Lower lobe of right lung (tissue), 2 donors: Measurements from ENCODE around the gene NTHL1. TPM values are rescaled to one million over a fixed set of nuclear protein-coding genes. Genes with fewer than 3 reads are reported as not detected.

Experiments used
- ATAC-seq, 2 donors: fragments of 200-7000 bp; cut with Tn5 transposase; one replicate each; pipeline ENCODE4 v1.9.1; 2020 to 2022; ENCODE audit warnings: mild to moderate bottlenecking in 2 of 2, moderate library complexity in 2 of 2
- DNase-seq: peaks from one replicate; pipeline ENCODE4 v3.0.0-alpha.2; 2020
- H3K27ac ChIP-seq: fragments of 200-600 bp; one replicate; pipeline ENCODE4 v1.8.0; 2022
- H3K27me3 ChIP-seq: fragments of 200-600 bp; one replicate; pipeline ENCODE4 v1.8.0; 2022; ENCODE audit warnings: low read depth
- H3K36me3 ChIP-seq: fragments of 200-600 bp; one replicate; pipeline ENCODE4 v1.8.0; 2022; ENCODE audit warnings: mild to moderate bottlenecking
- H3K4me1 ChIP-seq: fragments of 200-600 bp; one replicate; pipeline ENCODE4 v1.8.0; 2022
- H3K4me3 ChIP-seq: fragments of 200-600 bp; one replicate; pipeline ENCODE4 v1.8.0; 2022; ENCODE audit warnings: mild to moderate bottlenecking
- H3K9me3 ChIP-seq: fragments of 200-600 bp; one replicate; pipeline ENCODE4 v1.8.0; 2022
- CTCF ChIP-seq: fragments of 200-600 bp; IDR thresholded peaks from one replicate; pipeline ENCODE4 v1.8.0; 2022; ENCODE audit warnings: antibody characterized with exemption, mild to moderate bottlenecking
- intact Hi-C: fragments of 100-400 bp; cut with DNase I; formaldehyde crosslinking; loops from one replicate; pipeline ENCODE4 v1.11.0; 2022
- total RNA-seq: library from RNA; stranded (reverse); fragmentation: NEBNext Ultra II Directional; extraction: Animal tissue kit (Norgen Biotek cat#: 25700); gene quantifications from one replicate; pipeline ENCODE4 v1.2.1, GENCODE V29; 2021
- donor health status: DM: no; HTN: yes; CAD: no; lungs with severe emphysema.

The NTHL1 gene
- total RNA-seq, 1 donor from 2014 or later = 24.3 TPM

GRCh38 chr16:2024032-2024420, 23.6 kb downstream of the NTHL1 start:
- no peak for ATAC-seq
- H3K4me1 ChIP-seq = peaks cover 67% of the 10 kb centered on the region
- no peaks in the 10 kb centered on the region for H3K9me3 ChIP-seq
- H3K27ac ChIP-seq = peak overlapping the region; percentile 85
- no peak for DNase-seq
- no peaks in the 10 kb centered on the region for H3K36me3 ChIP-seq
- TF ChIP-seq CTCF = no peak
- intact Hi-C loops = loop anchor here (10.0 kb wide), 1 partner anchor 121 kb away; the partner anchor contains the start of gene RAB26
- peaks cover 36% of the 10 kb centered on the region for H3K27me3 ChIP-seq
- peak overlapping the region; percentile 53 for H3K4me3 ChIP-seq

GRCh38 chr16:2023092-2024031, 24.3 kb downstream of the NTHL1 start:
- peak overlapping the region; percentile 85 for H3K27ac ChIP-seq
- H3K36me3 ChIP-seq = no peaks in the 10 kb centered on the region
- H3K27me3 ChIP-seq = peaks cover 41% of the 10 kb centered on the region
- no peaks in the 10 kb centered on the region for H3K9me3 ChIP-seq
- intact Hi-C loops = loop anchor here (10.0 kb wide), 1 partner anchor 121 kb away; the partner anchor contains the start of gene RAB26
- ATAC-seq (peak; percentile 94 to 96), DNase-seq (peak; percentile 95)
- H3K4me1 ChIP-seq = peaks cover 61% of the 10 kb centered on the region
- peak; percentile 98 for TF ChIP-seq CTCF
- peak overlapping the region; percentile 53 for H3K4me3 ChIP-seq

- intact Hi-C loops = loop anchor here (10.0 kb wide), 1 partner anchor 122 kb away; the partner anchor contains the start of gene RAB26
- H3K27ac ChIP-seq = peak overlapping the region; percentile 85
These were observed 24.9 kb downstream of the NTHL1 start for GRCh38 chr16:2022723-2023091.

GRCh38 chr16:2019921-2020831, 27.5 kb downstream of the NTHL1 start:
- no peak overlapping the region for H3K4me3 ChIP-seq
- H3K9me3 ChIP-seq = no peaks in the 10 kb centered on the region
- no peak for TF ChIP-seq CTCF
- DNase-seq (no peak), ATAC-seq (no peak)
- H3K4me1 ChIP-seq = peaks cover 36% of the 10 kb centered on the region
- H3K27ac ChIP-seq = no peak overlapping the region
- intact Hi-C loops = loop anchor here (10.0 kb wide), 1 partner anchor 125 kb away; the partner anchor contains the start of gene RAB26
- no peaks in the 10 kb centered on the region for H3K36me3 ChIP-seq
- peaks cover 49% of the 10 kb centered on the region for H3K27me3 ChIP-seq

More at GRCh38 chr16:2022723-2023091, 24.9 kb downstream of the NTHL1 start:
- Histone ChIP-seq H3K4me1 (peaks cover 54% of the 10 kb centered on the region), H3K9me3 (no peaks in the 10 kb centered on the region), H3K4me3 (peak overlapping the region; percentile 53), H3K27me3 (peaks cover 48% of the 10 kb centered on the region), H3K36me3 (no peaks in the 10 kb centered on the region)
- DNase-seq (no peak), ATAC-seq (peak; percentile 10 to 29)
- TF ChIP-seq CTCF = no peak

- DNase-seq (no peak), ATAC-seq (no peak)
- H3K4me3 ChIP-seq = no peak within 1 kb of the TSS
- H3K27me3 ChIP-seq = peaks cover 49% of the 10 kb centered on the region
- no peaks in the 10 kb centered on the region for H3K36me3 ChIP-seq
- peaks cover 31% of the 10 kb centered on the region for H3K4me1 ChIP-seq
- H3K27ac ChIP-seq = no peak within 1 kb of the TSS
- intact Hi-C loops = no loop called here
- TF ChIP-seq CTCF = no peak
- no peaks in the 10 kb centered on the region for H3K9me3 ChIP-seq
These were observed 28.1 kb downstream of the NTHL1 start, which contains the start of gene NPW for GRCh38 chr16:2019518-2019920. Gene NPW, plus strand, starts transcription at chr16:2019785.
